HG03280 (cell line): ENCODE data around the gene CDC25A.
"Not testable (repeated sequence)": the region's sequence is repeated elsewhere in the genome, so short reads cannot be mapped to it uniquely, and the experiment has no call there.

Source experiments
- ATAC-seq: cut with Tn5 transposase; IDR thresholded peaks from one replicate; pipeline ENCODE4 v1.9.1; 2021; ENCODE audit warnings: mild to moderate bottlenecking, moderate library complexity; ENCODE audit not compliant: unreplicated experiment

CDC25A gene

GRCh38 chr3:48188266-48189201 is at the start of gene CDC25A:
CDC25A (minus strand) TSS chr3:48188417; CDS start chr3:48187947, 470 bp downstream.
- ATAC-seq, result peak; percentile 96

DNA sequence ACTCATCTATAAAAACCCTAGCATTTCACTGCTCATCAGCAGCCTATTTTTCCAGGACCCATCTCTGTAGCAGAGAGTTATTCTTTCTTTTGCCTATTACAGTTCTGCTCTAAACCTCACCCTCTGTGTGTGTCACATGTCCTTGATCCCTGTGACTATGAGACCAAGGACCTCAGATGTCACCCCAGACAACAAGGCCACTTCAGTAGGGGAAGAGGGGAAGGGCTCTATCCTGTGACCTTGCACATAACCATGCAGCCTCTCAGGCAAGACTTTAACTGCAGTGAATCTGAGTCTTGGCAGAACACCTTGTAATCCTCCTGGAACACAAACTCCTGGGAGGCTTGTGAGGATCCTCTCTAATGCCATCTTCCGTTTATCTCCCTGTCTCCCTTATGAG is 48.3 kb upstream of the CDC25A start:
- ATAC-seq, result no peak

DNA sequence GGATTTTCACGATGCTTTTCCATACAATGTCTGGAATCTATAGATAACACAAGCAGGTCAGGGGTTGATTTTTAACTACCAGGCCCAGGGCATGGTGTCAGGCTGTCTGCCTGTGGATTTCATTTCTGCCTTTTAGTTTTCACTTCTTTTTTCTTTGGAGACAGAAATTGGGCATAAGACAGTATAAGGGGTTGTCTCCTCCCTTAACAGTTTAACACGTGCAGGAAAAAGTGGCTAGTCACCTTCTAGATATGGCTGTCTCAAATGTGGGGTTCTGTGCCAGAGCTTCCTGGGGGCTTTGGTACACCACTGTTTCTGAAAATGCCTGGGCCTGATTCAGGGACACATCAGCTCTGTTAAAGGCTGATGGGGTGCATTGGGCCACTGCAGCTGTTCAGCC is 45.3 kb upstream of the CDC25A start:
- ATAC-seq, result no peak

- ATAC-seq, result peak; percentile 60
Measured at GRCh38 chr3:48232734-48233133, 44.5 kb upstream of the CDC25A start.

GRCh38 chr3:48232232-48232631 is 44.0 kb upstream of the CDC25A start:
- no peak for ATAC-seq

GRCh38 chr3:48226939-48227338 is 38.7 kb upstream of the CDC25A start:
- no peak for ATAC-seq

DNA sequence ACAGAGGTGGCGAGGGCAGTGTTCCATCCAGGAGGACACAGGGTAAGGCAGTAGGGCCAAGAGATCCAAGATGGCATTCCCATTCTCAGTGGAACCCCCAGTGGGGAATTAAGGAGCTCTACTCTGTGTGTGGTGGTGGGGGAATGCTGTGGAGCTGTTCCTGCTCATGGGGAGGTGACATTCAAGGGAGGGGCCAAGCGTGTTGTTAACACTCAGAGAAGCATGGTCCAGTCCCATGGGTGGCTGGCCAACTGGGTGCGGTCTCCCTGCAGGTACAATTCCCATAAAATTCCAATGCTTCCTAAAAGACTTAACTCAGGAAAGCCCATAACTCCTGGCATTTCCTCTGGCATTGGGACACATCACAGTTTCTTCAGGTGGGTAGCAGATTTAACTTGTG is 37.4 kb upstream of the CDC25A start:
- no peak for ATAC-seq

DNA sequence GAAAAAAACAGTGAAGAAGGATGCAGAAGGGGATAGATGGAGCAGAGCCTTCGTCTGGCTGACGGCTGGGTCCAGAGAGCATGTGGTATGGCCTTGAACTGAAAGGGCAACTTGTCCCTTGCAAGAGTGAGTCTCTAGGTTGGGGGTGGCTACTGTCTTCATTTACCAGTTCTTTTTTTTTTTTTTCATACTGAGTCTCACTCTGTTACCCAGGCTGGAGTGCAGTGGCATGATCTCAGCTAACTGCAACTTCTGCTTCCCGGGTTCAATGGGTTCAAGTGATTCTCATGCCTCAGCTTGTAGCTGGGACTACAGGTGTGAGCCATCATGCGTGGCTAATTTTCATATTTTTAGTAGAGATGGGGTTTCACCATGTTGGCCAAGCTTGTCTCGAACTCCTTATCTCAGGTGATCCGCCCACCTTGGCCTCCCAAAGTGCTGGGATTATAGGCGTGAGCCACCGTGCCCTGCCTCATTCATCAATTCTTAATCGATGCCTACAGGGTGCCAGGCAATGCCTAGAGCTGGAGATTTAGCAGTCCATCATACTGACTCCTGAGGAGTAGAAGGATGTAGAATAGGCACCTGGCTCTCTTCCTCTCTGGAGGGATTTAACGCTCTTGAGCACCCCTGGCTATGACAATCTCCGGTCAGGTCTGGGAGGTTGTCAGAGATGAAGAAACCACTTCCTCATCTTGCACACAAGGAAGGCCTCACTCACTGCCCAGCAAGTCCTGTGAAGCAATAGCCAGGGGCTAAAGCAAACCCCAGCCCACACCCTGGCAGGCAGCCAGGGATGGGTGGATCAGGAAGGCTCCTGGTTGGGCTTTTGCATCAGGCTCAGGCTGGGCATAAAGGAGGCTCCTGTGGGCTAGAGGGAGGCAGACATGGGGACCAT is 34.6 kb upstream of the CDC25A start, which contains the start of gene CAMP:
Gene CAMP (plus strand): TSS at position 880 of the 898 bp plus-strand sequence. CDS start 17 bp downstream, at position 897.
- no peak for ATAC-seq

- ATAC-seq, result no peak
Measured at GRCh38 chr3:48220746-48221145, 32.5 kb upstream of the CDC25A start.

- no peak for ATAC-seq
Measured at GRCh38 chr3:48219543-48219942, 31.3 kb upstream of the CDC25A start.

DNA sequence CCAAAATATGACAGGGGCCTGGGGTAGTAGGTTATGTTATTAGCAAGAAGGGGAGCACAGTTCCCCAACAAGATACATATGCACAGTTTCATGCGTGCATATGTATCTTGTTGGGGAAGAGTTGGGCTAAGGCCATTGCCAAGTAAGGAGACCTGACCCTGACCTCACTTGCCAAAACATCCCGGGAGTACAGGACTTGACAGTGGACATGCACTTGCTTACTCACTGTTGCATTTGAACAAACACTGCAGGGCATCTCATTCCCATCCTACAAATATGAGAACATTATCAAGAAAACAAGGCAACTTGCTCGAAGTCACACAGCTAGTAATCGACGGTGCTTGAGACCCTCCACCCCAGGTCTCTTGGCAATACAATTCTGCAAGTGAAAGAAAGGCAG is 30.3 kb upstream of the CDC25A start:
- ATAC-seq, result no peak

DNA sequence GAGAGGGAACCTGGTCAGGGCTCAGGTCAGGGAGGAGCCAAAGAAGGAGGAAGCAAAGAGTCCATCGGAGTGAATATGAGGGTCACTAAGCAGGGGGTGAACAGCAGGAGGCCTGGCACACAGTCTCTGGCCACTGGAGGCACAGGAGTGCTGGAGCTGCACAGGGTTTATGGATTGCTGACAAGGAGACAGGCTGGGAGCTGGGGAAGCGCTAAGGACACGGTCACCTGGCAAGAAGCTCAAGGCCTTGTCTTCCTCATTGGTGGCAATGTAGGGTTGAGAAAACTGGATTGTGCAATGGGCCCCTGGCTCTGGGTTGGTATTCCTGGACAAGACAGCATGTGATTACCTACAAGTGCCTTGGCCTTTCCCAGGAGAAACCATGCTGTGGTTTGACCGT is 29.2 kb upstream of the CDC25A start:
- ATAC-seq, result no peak

DNA sequence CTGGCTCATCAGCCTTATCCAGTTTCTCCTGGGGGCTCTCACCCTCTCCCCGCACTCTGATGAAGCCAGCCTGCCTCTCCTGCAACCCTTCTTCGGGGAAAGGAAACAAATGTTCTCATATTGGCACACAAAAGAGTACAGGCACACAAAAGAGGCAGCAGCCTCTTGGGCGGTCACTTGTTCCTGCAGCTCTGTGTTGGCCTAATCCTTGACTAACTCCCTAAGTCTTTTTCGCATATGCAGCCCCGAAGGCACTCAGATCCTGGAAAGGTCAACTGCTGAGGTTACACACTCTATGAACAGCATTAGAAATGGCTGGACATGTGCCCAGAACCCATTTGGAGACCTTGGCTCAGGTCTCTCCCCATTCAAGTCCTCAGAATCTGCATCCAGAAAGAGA is 27.7 kb upstream of the CDC25A start:
- no peak for ATAC-seq

DNA sequence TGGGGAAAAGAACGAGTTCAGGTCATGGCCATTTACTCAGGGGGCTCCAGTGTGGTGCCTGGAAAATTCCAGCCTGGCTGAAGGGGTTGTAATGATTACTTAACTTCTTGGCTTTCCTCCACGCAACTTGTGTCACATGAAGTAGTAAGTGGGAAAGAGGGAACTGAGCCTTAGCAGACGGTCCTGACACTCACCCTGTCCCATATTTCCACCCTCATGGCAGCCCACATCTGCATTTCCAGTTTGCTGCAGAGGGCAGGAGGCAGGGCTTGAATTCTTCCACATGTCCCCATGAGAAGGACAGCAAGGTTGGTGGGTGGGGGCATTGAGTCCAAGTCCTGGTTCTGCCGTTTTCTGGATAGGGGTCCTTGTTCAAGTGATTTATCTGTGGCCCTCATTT is 27.2 kb upstream of the CDC25A start:
- no peak for ATAC-seq

DNA sequence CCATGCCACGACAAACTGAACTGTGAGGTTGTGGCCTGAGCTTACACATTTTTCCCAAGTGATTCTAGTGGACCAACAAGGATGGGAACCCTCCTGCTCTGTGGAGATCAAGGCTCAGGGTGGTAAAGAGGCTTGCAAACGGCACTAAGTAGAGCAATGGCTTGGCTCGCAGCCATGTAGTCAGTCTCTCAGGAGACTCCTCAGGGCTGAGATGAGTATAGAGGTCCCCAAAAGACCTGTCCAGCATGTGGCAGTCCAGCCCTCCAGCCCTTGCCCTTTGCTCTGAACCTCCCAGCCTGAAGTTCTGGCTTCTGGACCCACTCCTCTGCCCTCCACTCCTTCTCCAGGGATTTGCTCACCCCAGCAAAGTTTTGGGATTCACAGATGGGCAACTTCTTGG is 26.8 kb upstream of the CDC25A start:
- ATAC-seq, result no peak

- ATAC-seq, result no peak
Measured at GRCh38 chr3:48214225-48214624, 26.0 kb upstream of the CDC25A start.

DNA sequence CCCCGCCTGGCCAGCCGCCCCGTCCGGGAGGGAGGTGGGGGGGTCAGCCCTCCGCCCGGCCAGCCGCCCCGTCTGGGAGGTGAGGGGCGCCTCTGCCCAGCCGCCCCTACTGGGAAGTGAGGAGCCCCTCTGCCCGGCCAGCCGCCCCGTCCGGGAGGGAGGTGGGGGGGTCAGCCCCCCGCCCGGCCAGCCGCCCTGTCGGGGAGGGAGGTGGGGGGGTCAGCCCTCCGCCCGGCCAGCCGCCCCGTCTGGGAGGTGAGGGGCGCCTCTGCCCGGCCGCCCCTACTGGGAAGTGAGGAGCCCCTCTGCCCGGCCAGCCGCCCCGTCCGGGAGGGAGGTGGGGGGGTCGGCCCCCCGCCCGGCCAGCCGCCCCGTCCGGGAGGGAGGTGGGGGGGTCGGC is 23.6 kb upstream of the CDC25A start:
- not testable (repeated sequence) for ATAC-seq

GRCh38 chr3:48210534-48210933 is 22.3 kb upstream of the CDC25A start:
- ATAC-seq, result not testable (repeated sequence)

DNA sequence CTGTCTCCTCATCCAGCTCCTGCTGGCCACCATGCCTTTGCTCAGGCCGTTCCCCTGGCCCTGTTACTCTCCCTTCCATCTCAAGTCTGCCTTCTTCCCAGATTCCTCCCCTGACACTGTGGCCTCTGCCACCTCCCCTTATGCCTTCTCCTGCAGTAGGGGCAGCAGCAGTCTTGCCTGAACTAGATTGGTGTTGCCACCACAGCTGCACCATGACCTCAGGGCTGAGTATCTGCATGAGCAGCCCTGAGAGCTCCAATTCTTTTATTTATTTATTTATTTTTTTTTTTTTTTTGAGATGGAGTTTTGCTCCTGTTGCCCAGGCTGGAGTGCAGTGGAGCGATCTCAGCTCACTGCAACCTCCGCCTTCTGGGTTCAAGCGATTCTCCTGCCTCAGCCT is 21.2 kb upstream of the CDC25A start:
- ATAC-seq, result no peak

GRCh38 chr3:48208076-48208475 is 19.9 kb upstream of the CDC25A start:
- ATAC-seq, result no peak

DNA sequence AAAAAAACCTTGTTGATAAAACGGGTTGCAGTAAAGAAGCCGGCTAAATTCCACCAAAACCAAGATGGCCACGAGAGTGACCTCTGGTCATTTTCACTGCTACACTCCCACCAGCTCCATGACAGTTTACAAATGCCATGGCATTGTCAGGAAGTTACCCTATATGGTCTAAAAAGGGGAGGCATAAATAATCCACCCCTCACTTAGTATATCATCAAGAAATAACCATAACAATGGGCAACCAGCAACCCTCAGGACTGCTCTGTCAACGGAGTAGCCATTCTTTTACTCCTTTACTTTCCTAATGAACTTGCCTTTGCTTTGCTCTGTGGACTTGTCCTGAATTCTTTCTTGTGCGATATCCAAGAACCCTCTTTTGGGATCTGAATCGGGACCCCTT is 14.4 kb upstream of the CDC25A start:
- no peak for ATAC-seq

DNA sequence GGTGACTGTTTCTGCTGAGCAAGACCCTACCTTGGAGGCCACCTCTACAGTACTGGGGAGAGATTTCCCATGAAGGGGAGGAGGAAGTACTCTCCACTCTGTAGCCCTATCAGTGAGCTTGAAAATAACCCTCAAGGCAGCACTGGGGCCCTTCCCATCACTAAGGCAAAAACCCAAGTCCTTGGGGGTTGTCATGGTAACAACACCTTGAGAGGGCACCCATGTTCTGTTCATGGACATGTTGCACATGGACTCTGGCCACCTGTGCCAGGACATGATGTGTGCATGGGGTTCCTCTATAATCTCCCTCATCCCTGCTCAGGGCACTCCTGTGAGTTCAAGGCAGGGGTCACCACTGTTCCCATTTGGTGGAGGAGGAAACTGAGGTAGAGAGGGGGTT is 10.9 kb upstream of the CDC25A start:
- ATAC-seq, result no peak
